ENCODE results near the gene NRN1L.
A peak's percentile ranks its signal among the peaks of the same experiment; 100 is the strongest.
"Not testable (repeated sequence)": the region's sequence is repeated elsewhere in the genome, so short reads cannot be mapped to it uniquely, and the experiment has no call there.

Gene NRN1L

GRCh38 chr16:67884684-67885083 lies at the start of gene NRN1L:
NRN1L (plus strand) TSS chr16:67884885; CDS start chr16:67884904, 19 bp downstream.
- no peak for TF ChIP-seq CTCF (IDR thresholded peaks at IDR 0.05; ENCODE audit: control insufficient read depth, insufficient read depth, low read depth, low read length, missing control alignments)
- no peak within 1 kb of the TSS for H3K4me3 ChIP-seq (ENCODE audit: control insufficient read depth, low read depth, low read length)
- no peak for DNase-seq (ENCODE audit: low read depth)

GRCh38 chr16:67837190-67837589 lies 47.5 kb upstream of the NRN1L start:
- not testable (repeated sequence) for H3K4me3 ChIP-seq (ENCODE audit: control insufficient read depth, low read depth, low read length); DNase-seq (ENCODE audit: low read depth)

- no peak overlapping the region for H3K4me3 ChIP-seq (ENCODE audit: control insufficient read depth, low read depth, low read length)
- no peak for DNase-seq (ENCODE audit: low read depth)
- no peak for TF ChIP-seq CTCF (IDR thresholded peaks at IDR 0.05; ENCODE audit: control insufficient read depth, insufficient read depth, low read depth, low read length, missing control alignments)
These were observed 46.9 kb upstream of the NRN1L start for GRCh38 chr16:67837811-67838210.

- TF ChIP-seq CTCF (IDR thresholded peaks at IDR 0.05; ENCODE audit: control insufficient read depth, insufficient read depth, low read depth, low read length, missing control alignments), result no peak
- H3K4me3 ChIP-seq (ENCODE audit: control insufficient read depth, low read depth, low read length), result peak overlapping the region; percentile 58
These were observed 43.4 kb upstream of the NRN1L start for GRCh38 chr16:67841198-67841815.

GRCh38 chr16:67841816-67842508 lies 42.7 kb upstream of the NRN1L start, which contains the start of gene THAP11:
THAP11 (plus strand) TSS chr16:67842320; CDS start chr16:67842555, 235 bp downstream.
- peak; percentile 87 for TF ChIP-seq CTCF (IDR thresholded peaks at IDR 0.05; ENCODE audit: control insufficient read depth, insufficient read depth, low read depth, low read length, missing control alignments)
- peak within 1 kb of the TSS; percentile 58 for H3K4me3 ChIP-seq (ENCODE audit: control insufficient read depth, low read depth, low read length)
- DNase-seq (ENCODE audit: low read depth), result peak; percentile 68

More at GRCh38 chr16:67841198-67841815, 43.4 kb upstream of the NRN1L start:
- no peak for DNase-seq (ENCODE audit: low read depth)

GRCh38 chr16:67842509-67843342 lies 42.0 kb upstream of the NRN1L start:
- peak; percentile 33 for TF ChIP-seq CTCF (IDR thresholded peaks at IDR 0.05; ENCODE audit: control insufficient read depth, insufficient read depth, low read depth, low read length, missing control alignments)
- no peak for DNase-seq (ENCODE audit: low read depth)

More at GRCh38 chr16:67842509-67843342, 42.0 kb upstream of the NRN1L start:
- H3K4me3 ChIP-seq (ENCODE audit: control insufficient read depth, low read depth, low read length), result peak overlapping the region; percentile 58

Measured in AG09309 (cell line).